Hematopoietic multipotent progenitor cell treated with erythropoietin and hydrocortisone succinate and interleukin-3 and kit ligand, for 17 days (in vitro differentiated cells): ENCODE results near the gene USP12.

Source experiments
- DNase-seq: peaks from one replicate; pipeline ENCODE4 v3.0.0-alpha.2; 2015; ENCODE audit warnings: low spot score

Gene USP12

DNA sequence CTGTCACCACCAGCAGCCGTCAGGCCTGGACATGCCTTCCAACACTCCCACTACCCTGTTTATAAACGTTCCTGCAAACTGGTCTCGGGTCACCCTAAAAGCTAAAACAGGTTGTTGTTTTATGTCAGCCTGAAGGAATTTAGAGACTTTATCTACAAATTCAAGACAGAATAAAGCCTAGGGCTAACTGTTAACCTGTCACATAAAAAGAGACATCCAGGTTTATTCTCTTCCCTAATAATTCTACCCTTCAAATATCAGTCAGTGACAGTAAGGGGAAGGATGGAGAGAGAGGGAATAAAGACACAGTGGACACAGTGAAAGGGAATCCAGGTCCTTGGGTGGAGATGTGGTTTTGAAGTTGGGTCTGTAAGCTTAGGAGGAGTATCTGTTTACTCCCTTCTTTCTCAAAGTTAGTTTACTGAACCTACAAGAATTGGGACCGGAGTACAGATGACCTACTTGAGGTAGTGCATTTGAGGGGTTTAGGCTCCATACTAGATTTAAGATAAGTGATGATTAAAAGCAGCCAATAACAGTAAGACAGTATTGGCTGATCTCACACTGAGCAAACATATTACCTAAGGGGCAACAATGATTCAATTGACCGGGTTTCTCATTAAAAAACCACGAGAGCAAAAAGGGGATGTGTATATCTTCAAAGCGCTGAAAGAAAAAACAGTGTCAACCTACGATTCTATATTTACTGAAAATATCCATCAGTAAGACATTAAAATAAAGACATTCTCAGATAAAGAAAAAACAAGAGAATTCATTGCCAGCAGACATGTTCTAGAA lies 142.7 kb downstream of the USP12 start:
- no peak for DNase-seq

GRCh38 chr13:27027086-27027667 lies 144.4 kb downstream of the USP12 start:
- no peak for DNase-seq

- DNase-seq = no peak
These were observed 145.2 kb downstream of the USP12 start for GRCh38 chr13:27026396-27026795.

DNA sequence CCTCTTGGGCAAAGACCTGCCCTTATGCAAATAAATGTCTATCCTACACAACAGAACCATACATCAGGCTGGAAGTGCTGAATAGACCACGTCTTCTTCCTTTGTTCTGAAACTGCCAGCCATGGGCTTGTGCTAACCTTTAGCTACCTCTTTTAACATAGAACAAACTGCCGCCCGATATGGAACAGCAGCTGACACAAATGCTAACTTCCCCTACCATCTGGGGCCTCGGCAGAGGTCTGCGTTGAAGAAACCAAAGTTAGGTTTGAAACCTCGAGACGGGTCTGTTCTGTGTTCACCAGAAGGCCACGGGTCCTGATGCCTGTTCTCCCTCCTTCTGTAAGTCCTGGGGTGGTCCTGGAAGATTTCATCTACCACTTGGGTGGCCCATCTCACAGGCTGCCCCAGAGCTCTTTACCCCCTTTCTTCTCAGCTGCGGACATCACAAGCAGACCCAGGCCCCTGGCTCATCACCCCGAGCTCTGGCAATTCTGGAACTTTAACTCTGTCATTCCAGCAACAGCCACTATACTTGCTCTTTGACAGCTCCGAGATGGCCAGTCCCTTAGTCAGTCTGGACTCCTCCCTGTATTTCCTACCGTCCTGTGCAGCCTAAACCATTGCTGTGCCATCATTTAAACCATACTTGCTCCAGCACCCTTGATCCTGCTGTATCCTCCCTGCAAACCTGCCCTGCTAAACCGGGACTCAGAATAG lies 146.7 kb downstream of the USP12 start:
- DNase-seq = no peak

GRCh38 chr13:27024074-27024461 lies 147.5 kb downstream of the USP12 start:
- DNase-seq = no peak

DNA sequence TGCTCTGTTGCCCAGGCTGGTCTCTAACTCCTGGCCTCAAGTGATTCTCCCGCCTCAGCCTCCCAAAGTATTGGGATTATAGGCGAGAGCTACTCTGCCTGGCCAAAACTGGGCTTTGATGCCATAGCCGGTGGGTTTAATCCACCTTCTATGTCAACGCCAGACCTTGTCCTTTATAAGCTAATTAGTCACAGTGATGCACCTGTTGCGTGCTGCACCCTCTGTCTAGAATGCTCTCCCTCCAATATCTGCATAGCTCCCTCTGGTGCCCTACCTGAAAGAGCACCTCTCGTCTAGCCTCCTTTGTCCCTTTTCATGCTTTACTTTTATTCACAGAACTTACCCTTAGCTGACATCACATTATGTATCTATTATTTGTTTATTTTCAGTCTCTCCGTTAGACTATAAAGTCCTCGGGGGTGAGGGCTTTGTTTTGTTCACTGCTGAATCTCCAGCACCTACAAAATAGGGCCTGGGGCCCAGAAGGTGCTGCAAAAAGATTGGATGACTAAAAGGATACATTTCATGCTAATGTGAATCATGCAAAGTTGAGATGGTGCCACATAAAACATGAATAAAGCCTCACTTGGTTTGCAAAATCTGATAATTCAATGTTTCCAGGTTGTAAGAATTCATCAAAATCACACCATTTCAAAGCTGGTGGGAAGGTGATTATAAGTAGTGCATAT lies 148.1 kb downstream of the USP12 start:
- no peak for DNase-seq

DNA sequence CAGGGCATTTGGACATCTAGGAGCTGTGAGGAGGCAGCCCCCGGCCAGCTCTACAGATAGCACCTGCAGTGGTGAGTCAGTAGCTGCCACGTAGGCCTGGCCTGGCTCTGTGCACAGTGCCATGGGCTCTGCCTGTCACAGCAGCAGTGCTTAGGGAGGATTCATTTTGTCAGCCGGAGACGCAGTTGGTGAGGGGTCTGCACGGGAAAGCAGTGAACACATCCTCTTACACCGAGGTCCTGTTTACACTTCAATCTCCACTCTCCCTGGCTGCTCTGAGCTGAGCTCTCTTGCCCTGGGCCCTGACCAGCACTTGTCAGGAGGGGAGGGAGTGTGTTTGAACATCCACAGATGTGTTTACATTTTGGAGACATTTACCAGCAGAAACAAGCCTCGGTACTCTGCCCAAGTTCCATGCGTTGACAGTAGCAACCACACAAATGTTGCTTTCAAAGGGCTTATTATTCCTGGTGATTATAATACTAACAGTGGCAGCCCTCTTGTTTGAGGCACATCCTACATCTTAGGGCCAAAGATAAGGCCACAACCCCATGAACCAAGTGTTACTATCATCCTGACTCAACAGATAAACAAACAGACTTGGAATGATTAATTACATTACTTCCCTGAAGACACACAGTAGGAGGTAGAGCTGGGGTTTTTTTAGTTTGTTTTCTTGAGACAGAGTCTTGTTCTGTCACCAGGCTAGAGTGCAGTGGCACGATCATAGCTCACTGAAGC lies 148.9 kb downstream of the USP12 start:
- DNase-seq = no peak

DNA sequence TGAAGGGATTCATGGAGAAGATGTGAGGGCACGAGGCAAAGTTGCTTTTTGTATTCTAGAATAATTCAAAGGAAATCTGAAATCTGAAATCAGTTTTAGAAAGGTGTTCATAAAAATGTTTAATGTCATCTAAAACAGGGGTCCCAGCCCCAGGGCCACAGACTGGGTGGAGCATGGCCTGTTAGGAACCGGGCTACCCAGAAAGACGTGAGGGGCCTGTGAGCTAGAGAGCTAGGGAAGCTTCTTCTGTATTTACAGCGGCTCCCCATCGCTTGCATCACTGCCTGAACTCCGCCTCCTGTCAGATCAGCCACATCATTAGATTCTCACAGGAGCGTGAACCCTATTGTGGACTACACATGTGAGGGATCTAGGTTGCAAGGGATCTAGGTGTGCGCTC lies 151.2 kb downstream of the USP12 start:
- DNase-seq = no peak

DNA sequence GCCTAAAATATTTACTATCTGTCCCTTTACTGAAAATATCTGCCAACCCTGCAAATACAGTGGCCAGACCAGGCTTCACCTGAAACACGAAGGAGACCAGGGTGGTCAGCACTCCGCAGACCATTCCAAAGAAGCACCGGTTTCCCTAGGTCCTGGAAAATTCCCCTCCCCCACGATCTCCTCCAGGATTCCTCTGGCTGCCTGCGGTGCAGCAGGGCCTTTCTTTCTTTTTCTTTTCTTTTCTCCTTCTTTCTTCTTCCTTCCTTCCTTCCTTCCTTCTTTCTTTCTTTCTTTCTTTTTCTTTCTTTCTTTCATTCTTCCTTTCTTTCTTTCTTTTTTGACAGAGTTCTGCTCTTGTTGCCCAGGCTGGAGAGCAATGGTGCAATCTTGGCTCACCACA lies 152.7 kb downstream of the USP12 start:
- DNase-seq = no peak

GRCh38 chr13:27018344-27018861 lies 153.2 kb downstream of the USP12 start:
- no peak for DNase-seq

GRCh38 chr13:27016875-27017274 lies 154.7 kb downstream of the USP12 start:
- DNase-seq = no peak
